Endometrium (tissue), 2 donors: Measurements from ENCODE around the gene CASP6.

Experiments used
- FAIRE-seq: peaks from 2 replicates; lab custom pipeline; 2012; peaks lifted over from hg19 to GRCh38; lab: Jason Lieb, UNC
- donor health status: control.
- donor health status: control.

Gene CASP6

DNA sequence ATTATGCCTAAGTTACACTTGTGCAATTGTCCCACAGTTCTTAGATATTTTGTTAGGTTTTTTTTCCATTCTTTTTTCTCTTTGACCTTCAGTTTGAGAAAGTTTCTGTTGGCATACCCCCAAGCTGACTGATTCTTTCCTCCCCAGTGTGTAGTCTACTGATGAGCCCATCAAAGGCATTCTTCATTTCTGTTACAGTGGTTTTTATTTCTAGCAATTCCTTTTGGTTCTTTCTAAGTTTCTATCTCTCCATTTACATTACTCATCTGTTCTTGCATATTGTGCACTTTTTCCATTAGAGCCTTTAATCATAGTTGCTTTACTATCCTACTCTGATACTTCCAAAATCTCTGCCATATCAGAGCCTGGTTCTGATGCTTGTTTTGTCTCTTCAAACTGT, 31.9 kb downstream of the CASP6 start:
- no peak for FAIRE-seq

DNA sequence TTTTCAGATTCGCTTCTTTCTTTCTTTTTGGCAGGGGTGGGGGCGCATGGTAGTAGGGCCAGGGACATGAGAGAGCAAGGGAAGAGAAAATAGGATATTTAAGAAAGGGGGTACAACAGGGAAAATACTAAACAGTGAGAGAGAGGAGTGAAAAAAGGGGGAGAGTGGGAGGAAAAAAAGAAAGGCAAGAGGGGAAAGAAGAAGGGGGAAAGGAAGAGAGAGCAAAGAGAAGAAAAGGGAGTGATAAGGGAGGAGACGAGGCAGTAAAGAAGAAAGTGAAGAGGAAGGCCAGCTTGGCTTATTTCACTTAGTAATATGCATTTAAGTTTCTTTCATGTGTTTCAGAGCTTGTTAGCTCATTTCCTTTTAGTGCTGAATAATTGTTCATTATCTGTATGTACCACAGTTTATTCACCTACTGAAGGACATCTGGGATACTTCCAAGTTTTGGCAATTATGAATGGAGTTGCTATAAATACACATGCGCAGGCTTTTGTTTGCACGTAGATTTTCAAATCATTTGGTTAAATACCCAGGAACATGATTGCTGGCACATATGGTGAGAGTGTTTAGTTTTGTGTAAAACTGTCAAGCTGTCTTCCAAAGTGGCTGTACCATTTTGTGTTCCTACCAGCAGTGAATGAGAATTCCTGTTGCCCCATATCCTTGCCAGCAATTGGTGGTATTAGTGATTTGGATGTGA, 37.3 kb downstream of the CASP6 start:
- FAIRE-seq = no peak

GRCh38 chr4:109662771-109663170, 40.5 kb downstream of the CASP6 start:
- no peak for FAIRE-seq

GRCh38 chr4:109662116-109662515, 41.1 kb downstream of the CASP6 start:
- no peak for FAIRE-seq

- FAIRE-seq = no peak
Observed at GRCh38 chr4:109658871-109659410, 44.3 kb downstream of the CASP6 start.

DNA sequence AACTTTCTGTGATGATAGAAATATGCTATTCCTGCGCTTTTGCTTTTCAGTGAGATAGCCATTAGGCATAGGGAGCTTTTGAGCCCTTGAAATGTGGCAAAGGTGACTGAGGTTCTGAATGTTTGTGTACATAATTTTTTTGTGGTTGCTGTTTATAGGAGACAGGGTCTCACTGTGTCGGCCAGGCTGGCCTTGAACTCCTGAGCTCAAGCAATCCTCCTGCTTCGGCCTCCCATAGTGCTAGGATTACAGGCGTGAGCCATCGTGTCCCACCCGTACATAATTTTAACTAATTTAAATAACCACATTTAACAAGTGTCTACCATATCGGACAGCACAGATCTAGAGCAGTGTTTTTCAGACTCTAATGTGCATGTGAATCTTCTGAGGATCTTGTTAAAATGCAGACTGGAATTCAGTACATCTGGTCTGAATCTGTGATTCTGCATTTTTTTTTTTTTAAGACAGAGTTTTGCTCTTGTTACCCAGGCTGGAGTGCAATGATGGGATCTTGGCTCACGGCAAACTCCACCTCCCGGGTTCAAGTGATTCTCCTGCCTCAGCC, 45.3 kb downstream of the CASP6 start:
- no peak for FAIRE-seq

DNA sequence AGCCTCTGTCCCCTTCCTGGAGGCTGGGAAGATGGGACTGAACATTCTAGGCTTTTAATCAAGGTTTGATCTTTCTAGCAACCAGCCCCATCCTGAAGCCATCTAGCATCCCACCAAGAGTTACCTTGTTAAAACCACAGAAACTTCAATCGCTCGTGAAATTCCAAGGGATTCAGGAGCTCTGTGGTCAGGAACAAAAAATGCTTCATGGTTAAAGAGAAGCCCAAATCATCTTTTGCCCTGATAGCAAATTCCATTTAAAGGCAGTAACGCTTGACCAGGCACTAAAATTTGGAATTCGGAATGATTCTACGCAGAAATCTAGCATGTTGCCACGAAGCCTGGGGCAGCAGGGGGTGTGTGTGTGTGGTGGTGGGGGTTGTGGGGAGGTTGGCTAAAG, 47.8 kb downstream of the CASP6 start:
- no peak for FAIRE-seq

DNA sequence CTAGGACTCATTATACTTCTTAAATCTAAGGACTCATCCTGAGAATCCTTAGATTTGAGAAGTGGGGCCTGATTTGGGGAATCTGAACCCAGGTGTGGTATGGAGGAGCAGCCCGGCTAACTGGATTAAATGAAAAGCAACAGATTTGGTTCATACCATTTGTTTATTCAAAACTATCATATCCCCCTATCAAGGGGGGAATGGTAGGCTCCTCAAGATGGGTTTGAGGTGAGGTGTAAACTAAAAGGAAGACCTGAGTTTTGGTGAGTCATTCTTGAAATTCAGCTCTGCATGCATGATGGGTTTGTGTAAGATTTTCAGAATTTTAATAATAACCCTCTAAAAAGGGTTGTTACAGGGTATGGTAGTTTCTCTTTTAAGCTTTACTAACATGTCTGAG, 53.4 kb downstream of the CASP6 start:
- FAIRE-seq = no peak

DNA sequence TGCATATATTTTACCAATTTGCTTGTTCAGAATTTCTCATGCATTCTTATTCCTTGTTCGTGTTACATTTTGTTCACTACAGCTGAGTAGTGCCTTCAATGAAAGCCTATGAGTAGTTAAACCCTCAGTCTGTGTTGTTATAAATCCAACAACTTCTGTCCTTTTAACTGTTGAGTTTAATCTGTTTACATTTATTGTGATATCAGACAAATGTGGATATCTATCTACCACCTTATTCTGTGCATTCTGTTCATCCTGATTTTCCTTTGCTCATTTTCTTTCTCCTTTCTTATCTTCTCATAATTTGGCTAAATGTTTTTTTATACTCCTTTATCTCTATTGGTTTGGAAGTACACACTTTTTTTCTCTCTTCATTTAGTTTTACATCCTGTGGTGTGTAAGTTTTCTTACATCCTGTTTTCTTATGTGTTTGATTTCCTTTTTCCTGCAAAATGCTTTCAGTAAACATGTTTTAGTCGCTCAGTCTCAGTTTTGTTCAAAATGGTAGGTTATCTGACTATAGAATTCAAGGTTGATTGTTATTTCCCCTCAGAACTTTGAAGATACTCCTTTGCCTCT, 54.2 kb downstream of the CASP6 start:
- FAIRE-seq = no peak

DNA sequence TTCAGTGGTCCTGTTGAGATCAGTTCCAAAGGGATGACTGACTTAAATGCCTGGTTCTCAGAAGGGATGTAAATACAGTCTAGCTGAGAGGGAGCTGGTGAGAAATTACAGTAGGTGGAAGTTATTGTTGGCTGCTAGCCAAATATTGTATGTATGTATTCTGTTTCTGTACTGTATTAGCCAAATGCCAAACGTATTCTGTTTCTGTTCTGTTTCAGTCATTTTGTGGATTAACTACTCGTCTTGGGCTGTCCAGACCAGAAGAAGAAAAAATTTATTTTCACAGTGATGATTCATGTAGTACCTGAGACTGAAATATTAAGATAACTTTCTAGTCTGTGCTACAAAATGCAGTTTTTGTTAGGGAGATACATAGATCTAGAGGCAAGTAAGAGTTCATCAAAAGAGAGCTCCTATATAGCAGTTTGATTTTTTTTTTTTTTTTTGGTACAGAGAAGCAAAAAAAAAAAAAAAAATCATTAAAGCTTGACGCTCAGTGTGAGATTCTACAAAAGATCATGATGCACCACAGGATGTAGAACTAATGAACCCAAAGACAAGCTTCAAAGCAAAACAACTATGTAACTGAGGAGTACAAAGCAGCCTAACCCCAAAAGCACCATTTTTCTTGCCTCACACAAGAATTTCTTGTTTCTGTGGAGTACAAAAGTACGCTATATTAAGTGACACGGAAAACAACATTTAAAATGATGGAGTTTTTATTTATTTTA, 54.8 kb downstream of the CASP6 start:
- no peak for FAIRE-seq

DNA sequence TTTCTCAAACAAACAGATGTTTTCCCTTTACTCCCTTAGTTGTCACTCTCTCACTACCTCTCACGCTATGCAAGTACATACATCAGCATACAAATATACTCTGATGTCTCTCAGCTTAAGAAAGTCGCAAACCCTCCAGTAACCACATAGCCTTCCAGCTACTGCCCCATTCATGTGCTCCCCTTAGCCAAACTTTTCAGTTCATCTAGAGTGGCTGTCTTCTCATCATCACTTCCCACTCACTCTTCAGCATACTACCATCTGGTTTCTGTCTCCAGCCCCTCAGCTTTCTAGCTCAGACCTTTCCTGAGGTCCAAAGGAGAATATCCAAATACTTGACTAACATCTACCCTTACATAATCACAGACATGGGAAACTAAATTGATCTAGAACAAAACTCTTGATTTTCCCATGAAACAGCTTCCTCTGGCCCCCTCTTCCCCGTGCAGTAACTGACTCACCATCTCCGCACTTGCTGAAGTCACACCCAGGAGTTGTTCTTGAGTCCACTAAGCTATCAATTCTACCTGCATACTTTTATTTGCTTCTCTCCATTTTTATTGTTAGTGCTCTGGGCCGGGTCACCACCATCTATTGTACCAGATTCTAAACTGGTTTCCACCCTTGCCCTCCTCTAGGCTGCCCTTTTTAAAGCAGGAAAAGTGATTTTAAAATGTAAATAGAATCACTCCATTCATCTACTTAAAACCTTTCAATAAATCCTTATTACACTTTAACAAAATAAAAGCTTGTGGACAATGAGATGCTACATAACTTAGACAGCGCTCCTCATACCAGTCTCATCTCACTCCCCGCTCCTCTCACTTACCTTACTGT, 57.2 kb downstream of the CASP6 start:
- FAIRE-seq = no peak

DNA sequence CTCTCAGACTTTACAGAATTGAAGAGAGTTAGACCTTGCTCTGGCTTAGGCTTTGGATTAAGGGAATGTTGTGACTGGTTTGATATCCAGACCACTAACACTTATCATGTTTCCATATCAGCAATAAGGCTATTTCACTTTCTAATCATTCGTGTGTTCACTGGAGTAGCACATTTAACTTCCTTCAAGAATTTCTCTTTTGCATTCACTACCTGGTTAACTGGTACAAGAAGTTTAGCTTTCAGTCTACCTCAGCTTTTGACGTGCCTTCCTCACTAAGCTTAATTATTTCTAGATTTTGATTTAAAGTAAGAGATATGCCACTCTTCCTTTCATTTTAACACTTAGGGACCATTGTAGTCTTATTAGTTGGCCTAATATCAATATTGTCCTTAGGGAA, 62.6 kb downstream of the CASP6 start:
- FAIRE-seq = no peak
